Activated CD8-positive, alpha-beta memory T cell treated with anti-CD3 and anti-CD28 coated beads, Interleukin-2, amount 50 U/mL, for 1 hour (primary cell): ENCODE data around the gene ATG2A.

Source experiments
- DNase-seq: peaks from one replicate; pipeline ENCODE4 v3.0.0-alpha.2; 2020; ENCODE audit errors: extremely low read depth

Gene ATG2A

DNA sequence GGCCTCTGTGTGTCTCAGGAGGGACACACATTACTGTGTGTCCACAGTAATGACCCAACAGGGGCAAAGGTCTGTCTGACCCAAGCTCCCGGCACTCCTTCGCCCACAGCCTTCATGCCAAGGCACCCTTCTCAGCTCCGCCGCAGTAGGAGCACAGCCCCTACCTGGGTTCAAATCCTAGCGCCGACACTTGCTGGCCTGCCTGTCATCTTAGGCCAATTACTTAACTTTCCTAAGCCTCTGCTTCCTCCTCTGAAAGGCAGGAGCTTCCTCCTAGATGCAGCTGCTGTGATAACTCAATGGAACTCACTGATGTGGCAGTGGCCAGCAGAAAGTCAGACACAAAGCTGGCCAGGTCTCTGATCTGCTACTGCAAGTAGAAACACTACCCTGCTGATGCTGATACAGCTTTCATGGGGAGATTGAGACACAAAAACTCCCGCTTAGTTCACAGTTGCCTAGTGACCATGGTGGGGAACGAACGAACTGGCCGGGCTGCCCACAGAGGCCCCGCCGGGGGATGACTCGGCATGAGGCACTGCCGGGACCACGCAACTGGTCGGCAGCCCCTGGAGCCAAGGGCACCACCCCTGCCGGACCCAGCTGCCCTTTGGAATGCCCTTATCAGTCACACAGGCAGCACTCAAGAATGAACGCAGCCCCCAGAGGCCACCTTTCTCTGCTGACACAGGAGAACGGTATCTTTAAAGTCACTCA, 46.7 kb downstream of the ATG2A start:
- no peak for DNase-seq

DNA sequence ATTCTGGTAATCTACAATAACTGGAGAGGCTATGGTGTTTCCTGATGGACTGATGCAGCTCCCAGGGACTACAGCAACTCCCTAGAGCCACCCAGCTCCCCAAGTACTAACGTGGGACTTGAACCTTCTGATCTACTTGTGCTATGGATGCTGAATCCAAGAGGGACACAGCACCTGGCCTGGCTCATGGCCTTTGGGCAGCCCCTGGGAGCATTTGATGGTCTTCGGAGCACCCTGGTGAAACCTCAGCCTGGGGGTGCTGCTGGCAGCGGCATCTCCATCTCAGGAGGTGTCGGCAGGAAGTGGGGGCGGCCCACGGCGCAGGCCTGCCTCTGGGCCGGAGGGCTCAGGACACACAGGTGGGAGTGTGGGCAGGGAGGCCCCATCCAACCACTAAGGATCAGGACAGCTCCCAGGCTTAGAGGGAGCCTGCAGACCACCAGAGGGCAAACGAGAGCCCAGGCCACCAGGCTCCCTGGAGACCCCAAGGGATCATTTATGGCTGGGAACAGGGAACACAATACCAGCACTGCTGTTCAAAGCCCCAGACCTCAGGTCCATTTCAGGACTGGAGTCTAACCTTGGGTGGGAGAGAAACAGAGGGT, 47.3 kb downstream of the ATG2A start:
- DNase-seq, result no peak

DNA sequence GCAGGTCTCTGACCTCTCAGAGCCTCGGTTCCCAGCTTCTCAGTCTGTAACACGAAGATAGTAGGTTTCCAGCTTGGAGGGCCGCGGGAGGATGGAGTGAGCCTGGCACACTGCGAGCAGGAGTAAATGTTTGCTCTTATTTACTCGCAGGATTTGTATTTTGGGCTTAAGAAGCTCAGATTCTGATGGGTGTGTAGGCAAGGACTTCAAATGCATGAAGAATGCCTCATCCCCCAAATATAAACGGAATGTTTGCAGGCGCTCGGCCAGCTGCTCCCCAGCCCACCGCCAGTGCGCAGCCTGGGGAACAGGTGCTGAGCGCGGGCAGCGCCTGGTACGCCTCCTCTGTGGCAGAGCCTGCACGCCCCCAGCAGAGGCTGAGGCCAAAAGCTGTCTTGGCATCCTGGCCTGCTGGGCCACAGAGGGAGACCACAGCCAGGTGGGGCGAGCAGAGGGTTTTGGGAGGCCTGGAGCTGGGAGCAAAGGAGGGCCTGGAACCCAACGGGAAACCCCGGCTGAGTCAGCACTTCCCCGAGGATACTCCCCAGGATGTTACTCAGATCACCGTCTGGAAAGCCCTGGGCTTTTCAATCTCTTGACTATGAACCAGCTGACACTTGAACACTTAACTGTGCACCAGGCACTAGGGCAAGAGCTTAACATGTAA, 48.0 kb downstream of the ATG2A start:
- no peak for DNase-seq

DNA sequence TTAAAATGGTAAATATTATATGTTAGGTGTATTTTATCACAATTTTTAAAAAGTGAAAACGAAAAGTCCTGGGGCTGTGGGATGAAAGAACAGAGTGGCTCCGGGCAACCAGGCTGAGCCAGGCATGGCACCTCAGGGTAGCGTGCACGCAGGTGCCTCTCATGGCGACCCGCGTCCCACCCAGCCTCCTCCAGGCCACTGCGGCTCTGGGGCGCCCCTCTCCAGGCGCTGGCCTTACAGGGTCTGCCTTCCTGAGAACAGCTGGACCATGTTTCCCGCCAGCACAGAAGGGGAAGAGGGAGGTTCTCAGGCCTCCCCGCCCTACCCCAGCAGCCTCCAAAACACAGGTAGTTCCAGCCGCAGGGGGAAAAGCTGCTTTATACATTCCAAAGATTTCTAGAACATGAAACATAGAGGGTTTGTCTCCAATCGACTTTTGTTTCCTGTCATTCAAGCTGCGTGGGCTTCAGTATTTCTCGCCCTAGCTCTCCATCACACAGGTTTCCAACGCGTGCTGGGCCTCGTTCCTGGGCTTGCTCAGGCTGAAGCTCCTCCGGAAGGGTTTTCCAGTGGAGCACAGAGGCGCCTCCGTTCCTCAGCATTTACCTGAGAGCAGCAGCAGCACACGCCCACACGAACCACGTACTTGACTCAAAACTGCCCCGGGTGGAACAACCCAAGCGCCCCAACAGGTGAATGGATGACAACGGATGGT, 49.1 kb downstream of the ATG2A start:
- DNase-seq, result no peak

DNA sequence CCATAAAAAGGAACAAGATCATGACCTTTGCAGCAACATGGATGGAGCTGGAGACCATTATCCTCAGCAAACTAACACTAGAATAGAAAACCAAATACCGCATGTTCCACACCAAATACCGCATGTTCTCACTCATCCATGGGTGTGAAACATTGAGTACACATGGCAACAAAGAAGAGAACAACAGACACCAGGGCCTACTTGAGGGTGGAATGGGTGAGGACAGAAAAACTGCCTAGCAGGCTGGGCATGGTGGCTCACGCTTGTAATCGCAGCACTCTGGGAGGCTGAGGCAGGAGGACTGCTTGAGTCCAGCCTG, 50.9 kb downstream of the ATG2A start:
- DNase-seq, result no peak

DNA sequence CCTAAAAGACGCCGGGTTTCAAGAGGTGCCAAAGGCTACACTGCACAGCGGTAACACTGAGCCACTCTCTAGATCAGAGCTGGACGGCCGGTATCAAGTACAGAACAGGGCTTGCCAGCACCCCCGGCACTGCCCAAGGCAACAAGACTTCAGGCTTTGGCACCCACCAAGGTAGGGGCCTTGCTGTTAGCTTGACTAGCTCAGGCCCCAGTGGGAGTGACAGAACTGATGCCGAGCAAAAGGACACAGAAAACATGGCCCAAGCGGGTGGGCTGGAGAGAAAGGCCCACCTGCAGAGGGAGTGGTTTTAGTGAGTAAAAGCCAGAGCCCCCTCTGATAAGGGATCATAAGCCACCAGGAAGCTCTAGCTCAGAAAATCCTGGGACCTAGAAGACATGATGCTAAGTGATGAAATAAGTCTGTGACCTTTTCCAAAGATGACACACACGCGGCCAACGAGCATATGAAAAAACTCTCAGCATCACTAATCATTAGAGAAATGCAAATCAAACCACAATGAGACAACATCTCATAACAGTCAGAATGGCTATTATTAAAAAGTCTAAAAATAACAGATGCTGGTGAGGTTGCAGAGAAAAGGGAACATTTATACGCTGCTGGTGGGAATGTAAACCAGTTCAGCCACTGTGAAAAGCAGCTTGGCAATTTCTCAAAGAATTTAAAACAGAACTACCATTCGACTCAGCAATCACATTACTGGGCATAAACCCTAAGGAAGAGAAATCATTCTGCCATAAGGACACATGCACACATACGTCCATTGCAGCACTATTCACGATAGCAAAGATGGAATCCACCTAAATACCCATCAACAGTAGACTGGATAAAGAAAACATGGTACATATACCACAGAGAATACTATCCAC, 51.5 kb downstream of the ATG2A start:
- no peak for DNase-seq

DNA sequence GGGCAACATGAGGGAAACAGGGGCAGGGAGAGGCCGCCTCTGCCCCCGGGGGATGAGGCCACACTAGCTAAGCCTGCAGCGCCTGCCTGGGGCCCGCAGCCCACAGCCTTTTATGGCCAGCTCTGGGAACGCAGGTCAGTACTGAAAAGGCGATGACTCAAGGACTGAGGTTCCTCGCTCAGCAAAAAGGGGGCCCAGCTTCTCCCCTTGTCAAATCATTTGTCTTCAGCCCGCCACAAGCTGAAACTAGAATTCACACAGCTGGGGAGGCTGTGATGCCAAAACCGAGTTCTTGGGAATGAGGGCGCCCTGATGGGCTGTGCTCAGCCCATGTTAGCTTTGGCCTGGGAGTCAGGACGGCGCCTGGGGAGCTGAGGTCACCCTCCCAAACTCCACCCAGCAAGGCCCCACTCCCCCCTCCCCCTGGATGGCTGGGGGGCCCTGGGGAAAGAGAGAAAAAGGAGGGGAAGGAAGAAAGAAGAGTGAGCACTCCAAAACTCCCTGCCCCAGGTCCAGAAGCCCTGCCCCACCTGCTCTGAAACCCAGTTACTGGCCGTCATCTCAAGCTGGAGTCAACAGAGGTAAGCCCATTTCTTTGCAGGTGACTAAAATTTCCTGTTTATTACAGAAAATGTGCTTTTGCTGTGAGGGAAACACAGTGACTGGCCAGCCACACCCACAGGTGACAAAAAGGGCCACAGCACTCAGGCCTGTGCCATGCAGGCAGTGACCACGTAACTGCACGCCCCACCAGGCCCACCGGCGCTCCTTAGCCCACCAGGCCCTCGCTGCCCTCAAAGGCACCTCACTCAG, 52.3 kb downstream of the ATG2A start:
- no peak for DNase-seq

DNA sequence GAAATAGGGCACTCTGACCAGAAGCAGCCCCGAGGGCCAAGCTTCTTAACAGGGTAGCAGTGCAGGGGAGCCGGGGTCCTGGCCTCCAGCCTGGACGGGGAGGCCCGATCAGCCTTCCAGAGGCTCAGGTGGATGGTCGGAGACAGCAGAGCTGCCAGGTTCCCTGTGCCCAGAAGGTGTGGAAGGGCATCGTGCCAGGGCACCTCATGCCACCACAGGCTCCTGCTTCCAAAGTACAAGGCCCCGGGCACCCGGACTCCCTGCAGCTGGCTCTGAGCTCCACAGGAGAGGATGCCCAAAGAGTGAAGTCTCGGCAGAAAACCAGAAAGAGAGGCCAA, 52.9 kb downstream of the ATG2A start:
- no peak for DNase-seq

DNA sequence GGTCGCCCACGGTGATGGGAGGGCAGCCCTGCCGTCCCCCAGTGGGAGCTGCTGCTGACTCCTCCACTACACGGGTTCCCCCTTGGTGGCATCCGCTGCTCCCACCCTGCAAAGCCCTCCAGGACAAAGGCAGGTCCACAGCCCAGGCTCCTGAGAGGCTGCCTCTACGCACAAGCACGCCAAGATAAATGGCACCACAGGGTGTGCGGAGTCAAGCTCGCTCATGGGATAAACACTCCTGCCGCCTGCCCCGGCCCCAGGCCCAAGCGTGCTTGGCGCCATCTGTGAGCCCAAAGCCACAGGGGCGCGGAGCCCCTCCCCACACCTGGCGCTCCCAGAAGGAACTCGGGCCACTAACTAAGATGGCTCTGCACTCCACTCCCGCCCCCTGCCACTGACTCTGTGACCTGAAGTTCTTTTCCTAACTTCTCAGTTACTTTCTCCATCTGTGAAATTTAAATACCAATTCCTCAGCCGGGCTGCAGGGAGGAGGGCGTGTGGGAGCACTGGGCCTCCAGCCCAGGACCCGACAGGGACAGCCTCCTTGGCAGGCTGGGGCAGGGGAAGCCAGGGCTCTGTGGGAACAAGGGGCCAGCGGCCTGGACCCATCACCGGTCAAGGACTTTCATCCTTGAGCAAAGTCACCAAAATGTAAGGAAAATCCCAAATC, 53.5 kb downstream of the ATG2A start:
- DNase-seq, result no peak

DNA sequence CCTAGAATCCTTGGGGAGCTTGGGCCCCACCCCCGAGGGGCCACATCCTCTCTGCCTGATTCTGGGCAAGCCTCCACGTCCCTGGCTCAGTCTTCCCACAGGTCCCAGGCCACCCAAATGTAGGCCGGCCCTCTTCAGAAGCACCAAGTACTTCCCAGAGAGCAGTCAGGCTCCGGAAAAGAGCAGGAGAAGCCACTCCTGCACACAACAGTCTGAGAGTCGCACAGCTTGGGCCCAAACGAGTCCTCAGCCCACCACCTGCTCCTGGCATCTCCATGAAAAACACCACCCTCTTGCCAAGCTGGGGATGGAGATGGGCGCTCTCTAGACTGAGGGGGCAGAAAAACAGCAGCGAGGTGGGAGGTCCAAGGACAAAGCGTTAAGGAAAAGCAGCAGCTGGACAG, 54.0 kb downstream of the ATG2A start:
- DNase-seq, result no peak

DNA sequence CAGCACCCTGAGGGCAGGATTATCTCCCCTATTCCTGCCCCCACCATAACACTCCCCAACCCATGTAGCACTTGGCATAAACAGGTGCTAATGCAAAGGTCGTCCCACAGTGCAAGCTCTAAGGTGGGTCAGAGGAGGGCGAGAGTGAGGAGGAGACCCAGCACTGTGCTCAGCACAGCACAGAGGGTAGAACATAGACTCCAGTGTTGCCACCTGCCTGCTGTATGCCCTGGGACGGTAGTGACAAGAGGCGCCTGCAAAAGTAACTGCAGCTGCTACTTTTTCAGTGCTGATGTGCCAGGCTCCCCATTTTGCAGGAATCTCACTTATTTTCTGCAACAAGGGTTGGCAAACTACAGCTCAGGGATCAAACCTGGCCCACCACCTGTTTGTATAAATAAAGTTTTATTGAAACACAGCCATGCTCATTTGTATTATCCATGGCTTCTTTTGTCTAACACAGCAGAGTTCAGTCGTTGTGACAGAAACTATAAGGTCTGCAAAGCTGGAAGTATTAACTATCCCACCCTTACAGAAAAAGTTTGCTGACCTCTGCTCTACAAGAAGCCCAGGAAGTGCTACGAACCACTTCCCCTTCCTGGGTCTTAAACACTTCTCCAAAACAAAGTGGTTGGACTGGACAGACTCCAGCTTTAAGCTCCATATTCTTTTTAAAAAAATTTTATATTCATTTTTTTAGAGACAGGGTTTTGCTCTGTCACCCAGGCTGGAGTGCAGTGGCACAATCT, 55.6 kb downstream of the ATG2A start:
- DNase-seq, result no peak

DNA sequence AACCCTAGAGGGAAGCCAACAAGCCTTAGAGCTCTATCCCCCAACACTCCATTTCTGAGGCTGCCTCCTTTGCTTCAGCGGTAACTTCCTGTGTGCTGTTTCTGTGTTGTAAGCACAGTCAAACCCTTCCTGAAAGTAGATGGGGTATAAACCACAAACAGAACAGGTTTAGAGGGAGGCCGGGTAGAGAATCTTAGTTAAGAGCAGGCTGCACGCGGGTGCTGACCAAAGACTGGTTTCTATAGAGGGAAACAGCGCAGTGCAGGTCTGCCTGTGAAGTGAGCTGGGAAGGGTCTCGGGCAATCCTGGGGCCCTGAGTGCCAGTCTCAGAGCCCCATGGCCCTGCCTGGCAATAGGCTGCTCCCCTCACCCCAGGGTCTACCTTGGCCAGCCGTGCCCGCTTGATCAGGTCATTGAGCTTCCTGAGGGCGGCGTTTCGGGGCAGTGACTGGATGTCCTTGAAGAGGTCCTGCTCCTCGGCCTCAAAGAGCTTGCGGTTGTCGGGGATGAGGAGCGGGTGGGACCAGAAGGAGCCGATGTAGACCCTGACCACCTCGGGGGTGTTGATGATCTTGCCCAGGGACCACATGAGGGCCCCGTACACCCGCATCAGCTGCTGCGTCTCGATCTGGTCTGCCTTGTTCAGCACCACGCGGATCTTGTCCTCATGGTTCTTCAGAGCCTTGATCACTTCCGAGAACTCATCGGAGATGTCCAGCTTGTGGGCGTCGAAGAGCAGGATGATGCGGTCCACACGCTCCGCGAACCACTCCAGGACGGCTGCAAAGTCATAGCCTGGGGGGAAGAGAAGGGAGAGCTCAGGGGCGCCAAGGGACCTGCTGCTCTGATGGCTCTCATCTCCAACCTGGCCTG, 57.2 kb downstream of the ATG2A start:
- no peak for DNase-seq

DNA sequence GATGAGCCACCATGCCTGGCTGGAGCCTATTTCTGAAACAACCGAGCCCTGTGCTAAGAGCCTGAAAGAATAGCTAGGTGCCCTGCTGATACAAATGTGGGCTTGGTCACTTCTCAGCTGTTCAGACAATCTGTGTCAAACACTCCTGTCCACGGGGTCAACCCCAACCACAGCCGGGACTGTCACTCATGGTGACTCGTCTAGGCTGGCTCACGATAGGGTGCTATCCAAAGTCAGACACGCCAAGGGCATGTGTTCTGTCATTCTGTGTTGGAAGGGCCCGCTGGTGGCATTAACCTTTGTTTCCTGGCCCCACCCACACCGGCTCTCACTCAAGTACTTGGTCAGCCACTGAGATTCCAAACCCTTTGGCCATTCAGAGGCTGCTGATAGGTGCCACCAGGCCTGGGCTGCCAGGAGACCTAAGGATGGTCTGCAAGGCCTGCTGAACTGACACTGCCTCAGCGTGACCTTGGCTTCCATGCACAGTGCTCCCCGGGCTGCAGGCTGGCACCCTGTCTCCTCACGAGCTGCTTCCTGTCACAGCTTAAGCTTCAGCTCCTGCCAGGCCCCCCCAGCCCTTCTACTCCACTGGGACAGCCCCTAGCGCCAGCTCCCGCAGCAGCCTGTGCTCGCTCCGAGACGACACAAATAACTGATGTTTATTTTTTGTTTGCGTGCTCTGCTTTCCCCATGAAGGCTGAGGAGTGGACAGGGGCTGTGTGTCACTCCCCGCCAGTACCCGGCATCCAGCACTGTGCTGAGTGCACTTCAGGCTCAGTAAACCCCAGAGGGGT, 58.3 kb downstream of the ATG2A start:
- DNase-seq, result no peak

DNA sequence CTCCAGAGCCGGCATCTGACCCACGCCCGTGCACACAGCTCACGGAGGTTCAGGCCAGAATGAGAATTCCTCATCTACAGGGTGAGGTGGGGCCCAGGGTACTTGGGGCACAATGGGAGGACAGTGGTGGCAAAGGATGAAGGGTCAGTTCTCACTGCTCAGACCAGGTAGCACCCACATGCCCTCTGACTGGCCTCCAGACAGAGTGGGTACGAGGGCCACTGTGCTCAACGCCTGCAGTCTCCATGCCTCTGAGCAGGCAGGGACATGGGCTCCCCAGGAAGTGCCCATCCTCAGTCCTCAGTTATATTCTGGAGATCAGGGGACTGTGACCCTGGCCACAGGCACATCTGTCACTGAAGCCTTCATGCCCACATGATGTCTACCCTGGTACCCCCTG, 59.5 kb downstream of the ATG2A start:
- no peak for DNase-seq

DNA sequence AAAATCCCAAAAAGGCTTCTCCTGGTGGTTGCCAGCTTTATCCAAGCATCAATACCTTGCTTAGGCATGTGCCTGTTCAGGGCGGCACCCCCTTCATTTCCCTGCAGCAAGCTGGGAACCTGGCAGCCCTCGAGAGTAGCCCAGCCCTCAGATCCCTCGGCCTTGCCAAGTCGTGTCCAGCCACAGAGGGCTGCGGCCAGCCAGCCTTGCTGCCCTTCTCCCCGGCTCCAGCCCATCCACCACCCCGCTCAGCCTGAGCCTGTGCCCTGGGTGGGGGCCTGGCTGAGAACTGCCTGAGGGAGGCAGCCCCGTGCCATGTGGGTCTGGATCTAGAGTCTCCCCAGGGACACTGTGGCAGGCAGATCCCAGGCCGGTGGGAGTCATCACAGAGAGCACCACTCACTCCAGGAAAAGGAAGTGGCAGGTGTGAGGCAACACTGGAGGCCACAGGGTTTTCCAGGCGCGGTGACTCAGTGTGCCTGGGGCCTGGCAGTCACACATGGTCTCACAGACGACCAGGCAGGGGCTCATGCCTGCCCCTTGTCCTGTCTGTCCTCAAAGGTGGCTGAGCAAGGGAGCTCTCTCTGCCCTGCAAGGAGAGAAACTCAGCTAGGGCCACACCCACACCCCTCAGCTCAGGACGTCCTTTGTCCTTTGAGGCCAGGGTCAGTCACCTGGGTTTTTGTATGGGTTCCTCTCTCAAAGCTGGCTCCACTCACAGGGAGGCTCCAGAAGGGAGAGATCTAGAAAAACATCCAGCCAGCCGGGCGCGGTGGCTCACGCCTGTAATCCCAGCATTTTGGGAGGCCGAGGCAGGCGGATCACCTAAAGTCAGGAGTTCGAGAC, 60.4 kb downstream of the ATG2A start:
- DNase-seq, result no peak

DNA sequence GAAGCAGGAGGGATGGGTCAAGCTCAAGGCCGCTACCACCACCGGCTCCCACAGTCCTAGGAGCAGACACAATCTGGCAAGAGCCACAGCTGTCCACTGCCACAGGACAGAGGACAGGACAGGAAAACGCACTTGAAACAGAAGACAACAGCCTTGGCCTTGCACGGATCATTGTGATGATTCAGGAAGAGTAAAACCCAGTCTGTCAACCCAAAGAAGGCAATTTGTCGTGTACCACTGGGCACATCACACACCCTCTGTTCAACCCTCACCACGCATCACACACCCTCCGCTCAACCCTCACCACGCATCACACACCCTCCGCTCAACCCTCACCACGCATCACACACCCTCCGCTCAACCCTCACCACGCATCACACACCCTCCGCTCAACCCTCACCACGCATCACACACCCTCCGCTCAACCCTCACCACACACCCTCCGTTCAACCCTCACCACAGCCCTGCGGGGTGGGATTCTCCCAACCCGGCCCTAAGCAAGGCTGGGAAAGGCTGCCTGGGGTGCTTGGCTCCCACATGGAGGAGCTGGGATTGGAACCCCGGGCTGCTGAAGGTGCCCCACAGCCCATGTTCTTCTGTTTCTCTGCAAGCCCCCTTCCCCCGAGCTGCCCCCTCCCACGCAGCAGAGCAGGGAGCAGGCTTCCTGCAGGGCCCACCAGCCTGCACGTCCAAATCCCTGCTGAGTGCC, 61.3 kb downstream of the ATG2A start:
- no peak for DNase-seq
